SU-DHL-6 (cell line): ENCODE measurements around the gene CD101.

Experiments used
- CTCF ChIP-seq: fragments of 200-600 bp; sonication (generic); IDR thresholded peaks from one replicate; pipeline ENCODE4 v1.5.1; 2017; ENCODE audit warnings: antibody characterized with exemption, mild to moderate bottlenecking, low read length, moderate library complexity; ENCODE audit not compliant: insufficient read depth, poor library complexity, severe bottlenecking
- EZH2phosphoT487 ChIP-seq: fragments of 200-600 bp; sonication (generic), shearing (Covaris generic); conservative IDR thresholded peaks from 2 replicates; pipeline ENCODE4 v1.6.1; 2018; ENCODE audit warnings: mild to moderate bottlenecking, antibody characterized with exemption, low read length, moderate library complexity, mixed read lengths

GRCh38 chr1:117084231-117084630, 82.7 kb downstream of the CD101 start:
- TF ChIP-seq CTCF (no peak), EZH2phosphoT487 (no peak)
